Measurements from ENCODE around the gene DALRD3. TPM values are rescaled to one million over a fixed set of nuclear protein-coding genes. Genes with fewer than 3 reads are reported as not detected.

Gene DALRD3
- total RNA-seq, 1 donor from 2014 or later: 11.8 TPM

- no peak overlapping the region for H3K4me3 ChIP-seq
- H3K9me3 ChIP-seq (replicated peaks): no peaks in the 10 kb centered on the region
- peaks cover 68% of the 10 kb centered on the region for H3K4me1 ChIP-seq
- TF ChIP-seq CTCF (IDR thresholded peaks at IDR 0.05; ENCODE audit: borderline replicate concordance): no peak
- DNase-seq: no peak
- H3K27me3 ChIP-seq (ENCODE audit: low read depth): no peaks in the 10 kb centered on the region
- no peak overlapping the region for H3K27ac ChIP-seq (replicated peaks)
- intact Hi-C loops (cut with micrococcal nuclease): no loop called here
- peaks cover 45% of the 10 kb centered on the region for H3K36me3 ChIP-seq
Observed at GRCh38 chr3:49016414-49017228, 1.8 kb downstream of the DALRD3 start.

- intact Hi-C loops (cut with micrococcal nuclease): no loop called here
- H3K9me3 ChIP-seq (replicated peaks): no peaks in the 10 kb centered on the region
- no peaks in the 10 kb centered on the region for H3K27me3 ChIP-seq (ENCODE audit: low read depth)
- no peak for DNase-seq
- no peak overlapping the region for H3K27ac ChIP-seq (replicated peaks)
- peaks cover 67% of the 10 kb centered on the region for H3K4me1 ChIP-seq
- no peak for TF ChIP-seq CTCF (IDR thresholded peaks at IDR 0.05; ENCODE audit: borderline replicate concordance)
- peaks cover 48% of the 10 kb centered on the region for H3K36me3 ChIP-seq
- no peak overlapping the region for H3K4me3 ChIP-seq
Observed at GRCh38 chr3:49015765-49016164, 2.6 kb downstream of the DALRD3 start.

- intact Hi-C loops (cut with micrococcal nuclease): no loop called here
- DNase-seq: no peak
- no peak overlapping the region for H3K27ac ChIP-seq (replicated peaks)
- H3K4me3 ChIP-seq: no peak overlapping the region
- no peaks in the 10 kb centered on the region for H3K27me3 ChIP-seq (ENCODE audit: low read depth)
- no peaks in the 10 kb centered on the region for H3K9me3 ChIP-seq (replicated peaks)
- H3K36me3 ChIP-seq: peaks cover 48% of the 10 kb centered on the region
- H3K4me1 ChIP-seq: peaks cover 60% of the 10 kb centered on the region
- TF ChIP-seq CTCF (IDR thresholded peaks at IDR 0.05; ENCODE audit: borderline replicate concordance): no peak
Observed at GRCh38 chr3:49015072-49015471, 3.3 kb downstream of the DALRD3 start.

- Histone ChIP-seq H3K27me3 (ENCODE audit: low read depth) (no peaks in the 10 kb centered on the region), H3K4me1 (peaks cover 50% of the 10 kb centered on the region), H3K27ac (replicated peaks) (peak overlapping the region; percentile 70), H3K36me3 (peaks cover 48% of the 10 kb centered on the region), H3K4me3 (no peak overlapping the region), H3K9me3 (replicated peaks) (no peaks in the 10 kb centered on the region)
- intact Hi-C loops (cut with micrococcal nuclease): no loop called here
- DNase-seq: no peak
- TF ChIP-seq CTCF (IDR thresholded peaks at IDR 0.05; ENCODE audit: borderline replicate concordance): peak; percentile 48
Observed at GRCh38 chr3:49013738-49014660, 4.4 kb downstream of the DALRD3 start.

GRCh38 chr3:49013113-49013737 is 5.2 kb downstream of the DALRD3 start:
- H3K36me3 ChIP-seq: peaks cover 48% of the 10 kb centered on the region
- no peak for DNase-seq
- H3K4me3 ChIP-seq: no peak overlapping the region
- intact Hi-C loops (cut with micrococcal nuclease): no loop called here
- no peaks in the 10 kb centered on the region for H3K9me3 ChIP-seq (replicated peaks)
- peaks cover 48% of the 10 kb centered on the region for H3K4me1 ChIP-seq
- no peaks in the 10 kb centered on the region for H3K27me3 ChIP-seq (ENCODE audit: low read depth)
- TF ChIP-seq CTCF (IDR thresholded peaks at IDR 0.05; ENCODE audit: borderline replicate concordance): no peak
- peak overlapping the region; percentile 70 for H3K27ac ChIP-seq (replicated peaks)

All from left ventricle myocardium inferior (tissue), 1 donor.